H1 (cell line): Measurements from ENCODE around the gene FRMD4A. TPM values are rescaled to one million over a fixed set of nuclear protein-coding genes. Genes with fewer than 3 reads are reported as not detected.

Experiments
- CTCF ChIA-PET: fragments of 300-600 bp; sonication (Branson Sonifier 250); formaldehyde crosslinking; loops from one replicate; lab custom pipeline; 2021; ENCODE audit not compliant: partially characterized antibody; lab: Charles Lee
- POLR2A ChIA-PET: fragments of 300-600 bp; sonication (Branson Sonifier 250); formaldehyde crosslinking; loops from one replicate; lab custom pipeline; 2021; ENCODE audit warnings: inconsistent platforms; ENCODE audit not compliant: partially characterized antibody; lab: Charles Lee
- DNase-seq, 2 experiments: peaks; one replicate each; pipeline versions ENCODE4 v3.0.0 to v3.0.0-alpha.2; 2010 to 2022; ENCODE audit warnings: low spot score in 2 of 2, low read depth in 1 of 2, mixed read lengths in 1 of 2
- FAIRE-seq: peaks from 2 replicates; lab custom pipeline; 2011; peaks lifted over from hg19 to GRCh38; lab: Jason Lieb, UNC
- H2AFZ ChIP-seq: 2 replicates; pipeline ENCODE4 v1.8.1; 2012; ENCODE audit warnings: low read length, inconsistent platforms
- H2AK5ac ChIP-seq: 2 replicates; pipeline ENCODE4 v1.6.1; 2013; ENCODE audit warnings: low read depth, low read length
- H2BK120ac ChIP-seq: replicated peaks from 2 replicates; pipeline ENCODE3; 2013; ENCODE audit warnings: low read depth, low read length, inconsistent platforms
- H2BK12ac ChIP-seq: 2 replicates; pipeline ENCODE4 v1.6.1; 2013; ENCODE audit warnings: low read depth, low read length
- H2BK15ac ChIP-seq: 2 replicates; pipeline ENCODE4 v1.6.1; 2013; ENCODE audit warnings: low read length
- H2BK20ac ChIP-seq: 2 replicates; pipeline ENCODE4 v1.6.1; 2013; ENCODE audit warnings: low read length
- H2BK5ac ChIP-seq: 2 replicates; pipeline ENCODE4 v1.6.1; 2013; ENCODE audit warnings: low read depth, low read length
- H3K14ac ChIP-seq: 2 replicates; pipeline ENCODE4 v1.6.1; 2013; ENCODE audit warnings: inconsistent platforms; ENCODE audit not compliant: insufficient read length
- H3K18ac ChIP-seq: 2 replicates; pipeline ENCODE4 v1.6.1; 2013; ENCODE audit warnings: low read length; ENCODE audit errors: extremely low read depth
- H3K23ac ChIP-seq: 2 replicates; pipeline ENCODE4 v1.6.1; 2013; ENCODE audit warnings: inconsistent platforms; ENCODE audit not compliant: insufficient read length
- H3K23me2 ChIP-seq: 2 replicates; pipeline ENCODE4 v1.6.1; 2013; ENCODE audit warnings: low read depth, low read length
- H3K27ac ChIP-seq: 2 replicates; pipeline ENCODE4 v1.6.1; 2011; ENCODE audit warnings: low read depth, low read length, inconsistent platforms
- H3K27me3 ChIP-seq, 4 experiments: replicated peaks in 1 of 4; 1 replicate in 1 of 4; 2 replicates in 3 of 4; pipeline versions ENCODE4 v1.6.1 to v1.8.1; 2011 to 2013; ENCODE audit warnings: low read length in 3 of 4, mild to moderate bottlenecking in 3 of 4, inconsistent platforms in 2 of 4, mixed read lengths in 2 of 4, moderate library complexity in 1 of 4; ENCODE audit not compliant: control insufficient read depth in 3 of 4, insufficient read depth in 3 of 4; ENCODE audit errors: extremely low read depth in 1 of 4
- H3K36me3 ChIP-seq, 4 experiments: 2 replicates each; pipeline versions ENCODE4 v1.6.1 to v1.8.1; 2011 to 2013; ENCODE audit warnings: mild to moderate bottlenecking in 4 of 4, low read length in 3 of 4, moderate library complexity in 2 of 4, control low read depth in 1 of 4, inconsistent platforms in 1 of 4; ENCODE audit not compliant: insufficient read depth in 4 of 4, control insufficient read depth in 2 of 4
- H3K4ac ChIP-seq: replicated peaks from 2 replicates; pipeline ENCODE3; 2013; ENCODE audit warnings: low read length, low read depth, mixed read lengths, inconsistent platforms; ENCODE audit not compliant: insufficient read length
- H3K4me1 ChIP-seq, 4 experiments: replicated peaks in 1 of 4; 1 replicate in 1 of 4; 2 replicates in 3 of 4; pipeline versions ENCODE4 v1.6.1 to v1.8.1; 2011 to 2013; ENCODE audit warnings: low read length in 3 of 4, inconsistent platforms in 2 of 4, mixed read lengths in 1 of 4; ENCODE audit not compliant: insufficient read depth in 4 of 4, control insufficient read depth in 3 of 4
- H3K4me2 ChIP-seq, 2 experiments: 2 replicates each; pipeline versions ENCODE4 v1.6.1 to v1.8.1; 2011 to 2013; ENCODE audit warnings: low read depth in 2 of 2, low read length in 2 of 2, control low read depth in 1 of 2, inconsistent platforms in 1 of 2, mild to moderate bottlenecking in 1 of 2; ENCODE audit not compliant: insufficient read depth in 1 of 2
- H3K4me3 ChIP-seq, 4 experiments: fragments of 200-600, 300-600 bp in 1 of 4; sonication (generic), shearing (Covaris generic), sonication (Bioruptor Twin) in 1 of 4; 2 replicates each; pipeline versions ENCODE4 v1.5.1 to v1.8.1; 2011 to 2016; ENCODE audit warnings: low read length in 4 of 4, low read depth in 3 of 4, control low read depth in 2 of 4, inconsistent platforms in 2 of 4, mild to moderate bottlenecking in 2 of 4, mixed read lengths in 1 of 4, moderate library complexity in 1 of 4; ENCODE audit not compliant: insufficient read depth in 2 of 4; ENCODE audit errors: extremely low read depth in 1 of 4
- H3K56ac ChIP-seq: replicated peaks from 2 replicates; pipeline ENCODE3; 2013; ENCODE audit warnings: low read depth, mild to moderate bottlenecking, mixed read lengths, low read length, inconsistent platforms; ENCODE audit not compliant: insufficient read length
- H3K79me1 ChIP-seq: 2 replicates; pipeline ENCODE4 v1.6.1; 2013; ENCODE audit warnings: low read depth, low read length, control low read depth
- H3K79me2 ChIP-seq, 2 experiments: 2 replicates each; pipeline versions ENCODE4 v1.6.1 to v1.8.1; 2012 to 2013; ENCODE audit warnings: low read length in 2 of 2, mild to moderate bottlenecking in 2 of 2, inconsistent platforms in 1 of 2; ENCODE audit not compliant: insufficient read depth in 2 of 2, control insufficient read depth in 1 of 2
- H3K9ac ChIP-seq, 4 experiments: replicated peaks in 1 of 4; 1 replicate in 1 of 4; 2 replicates in 3 of 4; pipeline versions ENCODE4 v1.6.1 to v1.8.1; 2011 to 2013; ENCODE audit warnings: low read depth in 3 of 4, low read length in 3 of 4, control low read depth in 2 of 4, mild to moderate bottlenecking in 2 of 4, moderate library complexity in 2 of 4, inconsistent platforms in 1 of 4; ENCODE audit errors: extremely low read depth in 1 of 4
- H3K9me3 ChIP-seq, 2 experiments: 2 replicates each; pipeline versions ENCODE4 v1.6.1 to v1.8.1; 2012 to 2013; ENCODE audit warnings: mild to moderate bottlenecking in 2 of 2, moderate library complexity in 2 of 2, control low read depth in 1 of 2, inconsistent platforms in 1 of 2, low read depth in 1 of 2, low read length in 1 of 2, mixed read lengths in 1 of 2; ENCODE audit not compliant: insufficient read depth in 2 of 2
- H4K20me1 ChIP-seq, 2 experiments: replicated peaks in 1 of 2; 2 replicates each; pipeline versions ENCODE3 to v1.8.1; 2011 to 2013; ENCODE audit warnings: inconsistent platforms in 2 of 2, low read length in 2 of 2, mild to moderate bottlenecking in 1 of 2; ENCODE audit not compliant: insufficient read depth in 2 of 2, control insufficient read depth in 1 of 2
- H4K5ac ChIP-seq: 2 replicates; pipeline ENCODE4 v1.6.1; 2013; ENCODE audit warnings: low read length, low read depth, mixed read lengths, inconsistent platforms; ENCODE audit not compliant: insufficient read length
- H4K8ac ChIP-seq: 2 replicates; pipeline ENCODE4 v1.8.0; 2013; ENCODE audit warnings: mild to moderate bottlenecking, moderate library complexity, low read length, inconsistent platforms; ENCODE audit not compliant: insufficient read depth; ENCODE audit errors: extremely low read depth
- H4K91ac ChIP-seq: replicated peaks from 2 replicates; pipeline ENCODE3; 2013; ENCODE audit warnings: low read length, mixed read lengths, inconsistent platforms; ENCODE audit not compliant: insufficient read length
- BRCA1 ChIP-seq: IDR thresholded peaks from 2 replicates; pipeline ENCODE4 v1.6.1; 2012; ENCODE audit warnings: low read depth, low read length, improper control_type of control experiment
- CEBPB ChIP-seq: IDR thresholded peaks from 2 replicates; pipeline ENCODE4 v1.6.1; 2012; ENCODE audit warnings: low read depth, low read length
- GABPA ChIP-seq: IDR thresholded peaks from 2 replicates; pipeline ENCODE4 v1.6.1; 2011; ENCODE audit warnings: mild to moderate bottlenecking, low read length, moderate library complexity, borderline replicate concordance; ENCODE audit not compliant: insufficient read depth
- GTF2F1 ChIP-seq: IDR thresholded peaks from 2 replicates; pipeline ENCODE4 v1.6.1; 2012; ENCODE audit warnings: low read depth, low read length, improper control_type of control experiment, borderline replicate concordance
- JUN ChIP-seq: IDR thresholded peaks from 2 replicates; pipeline ENCODE4 v1.6.1; 2011; ENCODE audit warnings: low read depth, mild to moderate bottlenecking, improper control_type of control experiment, low read length
- JUND ChIP-seq: IDR thresholded peaks from 2 replicates; pipeline ENCODE4 v1.6.1; 2011; ENCODE audit warnings: mild to moderate bottlenecking, improper control_type of control experiment, low read length
- NANOG ChIP-seq: IDR thresholded peaks from 2 replicates; pipeline ENCODE4 v1.6.1; 2011; ENCODE audit warnings: low read length, low read depth, mild to moderate bottlenecking, inconsistent platforms; ENCODE audit not compliant: insufficient read depth, poor library complexity, severe bottlenecking
- NRF1 ChIP-seq: IDR thresholded peaks from 2 replicates; pipeline ENCODE4 v1.6.1; 2011; ENCODE audit warnings: mild to moderate bottlenecking, low read depth, low read length, improper control_type of control experiment
- POLR2AphosphoS5 ChIP-seq: IDR thresholded peaks from 2 replicates; pipeline ENCODE4 v1.6.1; 2011; ENCODE audit warnings: low read depth, low read length
- RAD21 ChIP-seq, 2 experiments: IDR thresholded peaks in 1 of 2; conservative IDR thresholded peaks in 1 of 2; 2 replicates each; pipeline ENCODE4 v1.6.1; 2011; ENCODE audit warnings: low read depth in 2 of 2, low read length in 2 of 2, improper control_type of control experiment in 1 of 2, inconsistent platforms in 1 of 2, mild to moderate bottlenecking in 1 of 2, moderate library complexity in 1 of 2
- SUZ12 ChIP-seq: fragments of 200-600 bp; sonication (generic); IDR thresholded peaks from 2 replicates; pipeline ENCODE4 v1.6.1; 2012; ENCODE audit warnings: mild to moderate bottlenecking, inconsistent platforms, low read length, moderate library complexity, mixed read lengths
- TEAD4 ChIP-seq: IDR thresholded peaks from 2 replicates; pipeline ENCODE4 v1.6.1; 2012; ENCODE audit warnings: low read depth, low read length, inconsistent platforms, mixed read lengths
- YY1 ChIP-seq: IDR thresholded peaks from 2 replicates; pipeline ENCODE4 v1.6.1; 2011; ENCODE audit warnings: low read depth, mild to moderate bottlenecking, low read length
- ZNF274 ChIP-seq: IDR thresholded peaks from 2 replicates; pipeline ENCODE4 v1.7.0; 2012; ENCODE audit warnings: low read length, borderline replicate concordance; ENCODE audit errors: extremely low read depth
- WGBS, 2 experiments: shearing (Covaris generic) in 1 of 2; methylation state at CpG; one replicate each; pipeline versions ENCODE4 v1.1.6 to v1.1.7; 2013 to 2015; ENCODE audit warnings: low lambda C conversion rate in 2 of 2, mixed read lengths in 2 of 2, inconsistent platforms in 1 of 2, low coverage in 1 of 2, missing lambda C conversion rate in 1 of 2; ENCODE audit not compliant: insufficient replicate concordance in 2 of 2, insufficient coverage in 1 of 2, insufficient read length in 1 of 2; ENCODE audit errors: extremely low coverage in 1 of 2, missing lambda C conversion rate in 1 of 2; 5-methylcytosine and 5-hydroxymethylcytosine counted together
- polyA plus RNA-seq, 7 experiments: library from polyadenylated mRNA; depleted of rRNA in 3 of 7; stranded (reverse) in 5 of 7; unstranded in 2 of 7; fragments of >200 nt in 5 of 7; fragments of 200-250 nt in 2 of 7; gene quantifications; 1 replicate in 5 of 7; 2 replicates in 1 of 7; 4 replicates in 1 of 7; pipeline versions ENCODE4 v1.2.1 to v1.2.3, GENCODE V29; 2011 to 2013; ENCODE audit warnings: missing spikeins in 2 of 7, mixed read lengths in 2 of 7
- total RNA-seq: library from RNA; stranded (reverse); fragmentation: NEBNext Ultra II Directional; extraction: Animal tissue kit (Norgen Biotek cat#: 25700); gene quantifications from 2 replicates; pipeline ENCODE4 v1.2.1, GENCODE V29; 2021

Gene FRMD4A
- total and polyA plus RNA-seq, 2 of the 8 experiments (the other 6 are each of a cell fraction or from before 2014, with no cell fraction given): 38.6 to 39.6 TPM

- Histone ChIP-seq H3K56ac (no peak overlapping the region), H3K9ac (no peak overlapping the region), H3K18ac (no peak overlapping the region), H3K4me1 (no peaks in the 10 kb centered on the region), H3K9me3 (no peaks in the 10 kb centered on the region), H2BK20ac (no peak overlapping the region), H3K4ac (no peak overlapping the region), H3K14ac (no peak overlapping the region), H2BK5ac (no peak overlapping the region), H2BK12ac (no peak overlapping the region), H2BK15ac (no peak overlapping the region), H4K8ac (no peak overlapping the region; the same call in 1 of the 2 replicates), H2BK120ac (no peak overlapping the region), H3K27me3 (no peaks in the 10 kb centered on the region; a peak in 1 of 7 replicates), H4K5ac (no peak overlapping the region), H2AK5ac (no peak overlapping the region), H2AFZ (no peak overlapping the region), H3K79me1 (no peaks in the 10 kb centered on the region), H3K79me2 (no peaks in the 10 kb centered on the region; a peak in 1 of 4 replicates), H3K23ac (no peak overlapping the region), H3K36me3 (no peaks in the 10 kb centered on the region), H4K20me1 (no peaks in the 10 kb centered on the region), H4K91ac (no peak overlapping the region), H3K23me2 (no peaks in the 10 kb centered on the region), H3K4me2 (no peak overlapping the region), H3K27ac (no peak overlapping the region), H3K4me3 (no peak overlapping the region)
- POLR2A ChIA-PET: interaction anchor here (0.6 kb wide), 1 partner anchor 62 kb away, joined by 4 read pairs; no protein-coding TSS in a partner anchor
- DNase-seq (no peak), FAIRE-seq (no peak)
- CTCF ChIA-PET: interaction anchor here (0.7 to 2.9 kb wide), 4 partner anchors 13 to 238 kb away, joined by 3 to 26 read pairs (median 4); no protein-coding TSS in a partner anchor
- 83% methylated on average over 9 of the region's 9 CpGs; no CpG with 5 or more reads in 1 of the 2 experiments for WGBS, 2 experiments
- TF ChIP-seq NRF1 (no peak), POLR2AphosphoS5 (no peak), TEAD4 (no peak), GTF2F1 (no peak), GABPA (no peak), RAD21 (IDR thresholded peaks at IDR 0.05 in 1 of 2, conservative IDR thresholded peaks at IDR 0.05 in 1 of 2; ENCODE audit: low read depth in 2 of 2, low read length in 2 of 2) (no peak), YY1 (no peak), CEBPB (no peak), SUZ12 (no peak), JUN (no peak), ZNF274 (no peak), JUND (no peak), BRCA1 (no peak), NANOG (no peak)
Observed at GRCh38 chr10:14020037-14020664, 310.6 kb downstream of the FRMD4A start.
